H1 (cell line): ENCODE data around the gene SOBP. TPM values are rescaled to one million over a fixed set of nuclear protein-coding genes. Genes with fewer than 3 reads are reported as not detected.

ENCODE experiments used
- SAP30 ChIP-seq: fragments of 300-600 bp; sonication (generic); IDR thresholded peaks from 2 replicates; pipeline ENCODE4 v1.7.1; 2012; ENCODE audit warnings: low read length, moderate library complexity, mild to moderate bottlenecking, inconsistent platforms; ENCODE audit not compliant: insufficient read depth, insufficient replicate concordance
- polyA plus RNA-seq, 7 experiments: library from polyadenylated mRNA; depleted of rRNA in 3 of 7; stranded (reverse) in 5 of 7; unstranded in 2 of 7; fragments of >200 nt in 5 of 7; fragments of 200-250 nt in 2 of 7; gene quantifications; 1 replicate in 5 of 7; 2 replicates in 1 of 7; 4 replicates in 1 of 7; pipeline versions ENCODE4 v1.2.1 to v1.2.3, GENCODE V29; 2011 to 2013; ENCODE audit warnings: missing spikeins in 2 of 7, mixed read lengths in 2 of 7
- total RNA-seq: library from RNA; stranded (reverse); fragmentation: NEBNext Ultra II Directional; extraction: Animal tissue kit (Norgen Biotek cat#: 25700); gene quantifications from 2 replicates; pipeline ENCODE4 v1.2.1, GENCODE V29; 2021

The SOBP gene
- total and polyA plus RNA-seq, 2 of the 8 experiments (the other 6 are each of a cell fraction or from before 2014, with no cell fraction given), result 0.45 to 6.2 TPM

DNA sequence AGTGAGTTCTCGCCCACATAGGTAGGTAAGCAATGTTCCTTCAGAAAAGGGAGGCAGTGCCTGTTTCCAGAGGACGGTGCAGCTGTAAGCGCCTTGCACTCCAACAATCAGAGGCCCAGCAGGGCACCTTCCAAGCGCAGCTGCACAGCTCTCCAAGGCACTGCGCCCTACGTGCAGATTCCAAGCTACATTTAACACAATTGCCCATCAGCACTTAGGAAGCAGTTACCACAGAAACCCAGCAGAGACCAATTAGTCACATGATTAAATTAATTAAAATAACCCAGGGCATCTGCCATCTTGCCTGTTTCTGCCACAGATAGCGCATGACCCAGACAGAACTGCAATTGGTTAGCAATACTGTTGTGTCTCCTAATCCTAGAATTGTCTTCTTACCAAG is 65.5 kb downstream of the SOBP start (continued):
- no peak for TF ChIP-seq SAP30
